CD4-positive, alpha-beta T cell treated with Interferon gamma for 1 hour (primary cell): Measurements from ENCODE around the gene ZNF646.

Experiments
- DNase-seq: peaks from one replicate; pipeline ENCODE4 v3.0.0-alpha.2; 2020

The ZNF646 gene

DNA sequence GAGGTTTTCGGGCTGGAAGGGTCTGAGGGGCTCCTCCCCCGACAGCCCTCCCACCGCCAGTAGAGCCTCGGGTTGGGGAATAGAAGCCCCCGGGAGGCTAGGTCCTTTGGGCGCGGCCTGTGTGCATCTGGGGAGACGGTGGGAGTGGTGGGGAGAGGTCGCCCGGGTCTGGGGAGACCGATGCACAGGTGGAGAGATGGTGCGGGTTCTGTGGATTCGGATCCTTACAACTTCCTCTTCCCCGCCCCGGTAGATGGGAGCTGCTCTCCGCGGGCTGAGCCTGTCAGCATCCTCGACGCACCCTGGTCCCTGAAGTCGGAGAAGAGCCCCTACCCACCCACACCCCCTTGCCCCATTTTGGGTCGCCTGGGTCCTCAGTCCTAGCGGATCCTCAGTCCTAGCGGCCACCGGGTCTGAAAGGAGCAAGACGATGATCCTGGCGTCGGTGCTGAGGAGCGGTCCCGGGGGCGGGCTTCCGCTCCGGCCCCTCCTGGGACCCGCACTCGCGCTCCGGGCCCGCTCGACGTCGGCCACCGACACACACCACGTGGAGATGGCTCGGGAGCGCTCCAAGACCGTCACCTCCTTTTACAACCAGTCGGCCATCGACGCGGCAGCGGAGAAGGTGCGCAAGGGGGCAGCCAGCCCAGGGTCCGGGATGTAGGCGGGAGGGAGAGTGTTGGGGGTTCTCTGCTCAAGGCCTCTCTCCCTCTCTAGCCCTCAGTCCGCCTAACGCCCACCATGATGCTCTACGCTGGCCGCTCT is 34.8 kb downstream of the ZNF646 start:
- no peak for DNase-seq

DNA sequence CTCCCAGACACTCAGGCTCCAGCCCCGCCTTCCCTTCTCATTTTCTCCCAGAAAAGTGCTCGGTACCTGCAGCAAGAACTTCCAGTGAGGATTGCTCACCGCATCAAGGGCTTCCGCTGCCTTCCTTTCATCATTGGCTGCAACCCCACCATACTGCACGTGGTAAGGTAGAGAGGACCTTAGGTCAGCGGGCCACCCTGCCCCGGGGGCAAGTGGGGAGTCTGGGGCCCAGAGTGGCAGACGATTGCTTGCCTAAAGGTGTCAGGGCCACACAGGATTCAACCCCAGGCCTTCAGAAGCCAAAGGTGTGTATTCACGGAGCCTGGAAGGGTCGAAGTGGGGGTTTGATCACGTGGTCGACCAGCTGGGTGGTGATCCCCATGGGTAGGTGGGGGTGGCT is 35.4 kb downstream of the ZNF646 start:
- no peak for DNase-seq

DNA sequence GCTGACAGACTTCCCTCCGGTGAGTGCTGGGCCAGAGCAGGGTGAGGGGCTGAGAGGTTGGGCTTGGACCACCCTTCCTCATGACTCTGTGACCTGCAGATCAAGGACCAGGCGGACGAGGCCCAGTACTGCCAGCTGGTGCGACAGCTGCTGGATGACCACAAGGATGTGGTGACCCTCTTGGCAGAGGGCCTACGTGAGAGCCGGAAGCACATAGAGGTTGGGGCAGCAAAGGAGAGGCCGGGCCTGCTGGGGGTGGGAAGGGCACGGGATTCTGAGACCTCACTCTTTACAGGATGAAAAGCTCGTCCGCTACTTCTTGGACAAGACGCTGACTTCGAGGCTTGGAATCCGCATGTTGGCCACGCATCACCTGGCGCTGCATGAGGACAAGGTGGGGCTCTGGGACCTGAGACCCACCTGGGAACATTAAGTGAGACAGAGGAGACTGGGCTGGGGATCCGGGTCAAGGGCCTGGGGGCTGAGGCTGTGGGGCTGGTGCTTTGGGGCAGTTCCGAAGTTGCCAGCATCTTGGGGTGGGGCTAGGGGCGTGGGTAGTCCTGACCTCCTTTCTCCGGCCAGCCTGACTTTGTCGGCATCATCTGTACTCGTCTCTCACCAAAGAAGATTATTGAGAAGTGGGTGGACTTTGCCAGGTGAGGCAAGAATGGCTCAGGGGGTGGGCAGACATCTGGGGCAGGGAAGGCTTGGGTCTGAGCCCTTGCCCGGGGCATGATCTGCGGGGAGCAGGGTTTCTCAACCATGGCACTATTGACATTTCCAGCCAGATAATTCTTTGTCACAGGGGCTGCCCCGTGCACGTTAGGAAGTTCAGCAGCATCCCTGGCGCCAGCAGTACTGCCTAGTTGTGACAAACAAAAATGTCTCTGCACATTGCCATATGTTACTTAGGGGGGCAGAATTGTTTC is 36.1 kb downstream of the ZNF646 start:
- no peak for DNase-seq

DNA sequence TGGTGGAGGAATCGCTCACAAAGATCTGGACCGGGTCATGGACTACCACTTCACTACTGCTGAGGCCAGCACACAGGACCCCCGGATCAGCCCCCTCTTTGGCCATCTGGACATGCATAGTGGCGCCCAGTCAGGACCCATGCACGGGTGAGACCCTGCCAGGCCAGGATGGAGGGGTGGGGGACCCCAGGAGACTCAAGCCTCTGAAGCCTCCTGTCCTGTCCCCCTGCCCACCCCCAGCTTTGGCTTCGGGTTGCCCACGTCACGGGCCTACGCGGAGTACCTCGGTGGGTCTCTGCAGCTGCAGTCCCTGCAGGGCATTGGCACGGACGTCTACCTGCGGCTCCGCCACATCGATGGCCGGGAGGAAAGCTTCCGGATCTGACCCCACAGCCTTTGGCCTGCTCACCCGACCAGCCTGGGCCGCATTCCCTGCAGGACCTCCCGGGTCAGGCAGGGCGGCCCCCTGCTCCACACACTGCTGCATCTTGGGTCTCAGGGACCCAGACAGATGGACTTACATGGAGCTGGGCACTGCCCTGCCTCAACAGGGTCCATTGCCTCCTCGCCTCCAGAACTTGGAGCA is 37.8 kb downstream of the ZNF646 start:
- DNase-seq: no peak

DNA sequence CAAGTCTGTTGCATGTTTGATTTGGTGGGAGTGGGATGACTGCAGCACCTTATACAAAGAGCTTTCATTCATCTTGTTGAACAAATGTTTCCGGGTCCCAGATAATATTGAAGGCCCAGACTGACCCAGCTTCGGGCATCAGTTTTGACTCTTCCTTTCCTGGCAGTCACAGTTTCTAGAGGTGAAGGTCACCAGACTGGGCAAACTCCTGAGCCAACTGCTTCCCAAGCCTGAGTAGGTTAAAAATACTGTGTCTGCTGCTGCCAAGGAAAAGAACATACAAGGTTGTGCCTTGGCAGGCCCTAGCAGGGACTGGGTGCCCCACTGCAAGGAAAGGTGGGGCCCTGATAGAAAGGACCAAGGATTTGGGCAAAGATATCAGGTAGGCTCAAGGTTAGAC is 38.5 kb downstream of the ZNF646 start:
- no peak for DNase-seq

DNA sequence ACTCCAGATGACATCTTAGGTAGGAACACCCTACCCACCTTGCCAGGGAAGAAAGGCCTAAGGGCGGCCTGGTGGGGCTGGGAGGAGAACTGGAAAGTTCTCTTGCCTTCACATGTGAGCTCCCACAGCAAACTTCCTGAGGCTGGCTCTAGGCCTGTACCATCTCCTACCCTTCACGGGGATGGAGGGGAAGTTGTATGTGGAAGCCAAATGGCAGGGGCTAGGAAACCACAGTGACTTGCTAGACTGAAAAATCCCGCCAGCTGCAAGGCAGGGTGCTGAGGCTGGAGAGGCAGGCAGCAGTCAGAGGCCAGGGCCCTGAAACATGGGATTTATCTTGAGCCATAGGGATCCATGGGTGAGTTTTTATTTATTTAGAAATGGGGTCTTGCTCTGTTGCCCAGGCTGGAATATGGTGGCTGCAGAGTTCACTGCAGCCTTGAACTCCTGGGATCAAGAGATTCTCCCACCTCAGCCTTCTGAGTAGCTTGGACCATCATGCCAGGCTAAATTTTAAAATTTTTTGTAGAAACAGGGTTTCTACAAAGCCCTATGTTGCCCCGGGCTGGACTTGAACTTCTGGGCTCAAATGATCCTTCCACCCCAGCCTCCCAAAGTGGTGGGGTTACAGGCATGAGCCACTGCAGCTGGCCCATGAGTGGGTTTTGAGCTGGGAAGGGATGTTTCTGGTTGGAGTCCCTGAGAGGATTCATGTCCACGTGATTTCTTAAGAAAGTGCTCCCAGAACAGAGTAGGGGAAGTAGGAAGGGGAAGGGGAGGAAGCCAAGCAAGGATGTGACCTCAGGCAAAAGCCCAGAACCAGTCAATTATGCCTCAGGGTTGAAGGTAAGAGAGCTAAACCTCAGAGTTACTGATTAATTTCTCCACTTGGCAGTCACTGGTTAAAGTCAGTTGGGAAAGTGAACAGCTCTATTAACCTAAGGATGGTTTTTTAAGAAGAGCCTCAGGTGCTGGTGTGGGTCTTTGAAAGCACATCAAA is 39.2 kb downstream of the ZNF646 start:
- DNase-seq: peak; percentile 49

DNA sequence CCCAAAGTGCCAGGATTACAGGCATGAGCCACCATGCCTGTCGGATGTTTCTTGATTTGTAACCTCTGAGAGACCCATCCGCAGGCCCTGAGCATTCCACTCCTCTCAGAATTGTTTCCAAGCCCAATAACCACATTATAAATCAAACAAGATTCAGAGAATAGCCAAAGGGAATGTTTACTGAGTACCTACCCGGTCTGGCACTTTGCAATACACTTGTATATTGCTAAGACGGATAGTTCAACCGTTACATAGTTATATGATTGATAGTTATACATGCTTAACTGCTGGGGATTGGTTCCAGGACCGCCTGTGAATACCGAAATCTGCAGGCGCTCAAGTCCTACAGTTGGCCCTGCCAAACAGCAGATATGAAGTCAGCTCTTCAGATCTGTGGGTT is 40.2 kb downstream of the ZNF646 start:
- no peak for DNase-seq

DNA sequence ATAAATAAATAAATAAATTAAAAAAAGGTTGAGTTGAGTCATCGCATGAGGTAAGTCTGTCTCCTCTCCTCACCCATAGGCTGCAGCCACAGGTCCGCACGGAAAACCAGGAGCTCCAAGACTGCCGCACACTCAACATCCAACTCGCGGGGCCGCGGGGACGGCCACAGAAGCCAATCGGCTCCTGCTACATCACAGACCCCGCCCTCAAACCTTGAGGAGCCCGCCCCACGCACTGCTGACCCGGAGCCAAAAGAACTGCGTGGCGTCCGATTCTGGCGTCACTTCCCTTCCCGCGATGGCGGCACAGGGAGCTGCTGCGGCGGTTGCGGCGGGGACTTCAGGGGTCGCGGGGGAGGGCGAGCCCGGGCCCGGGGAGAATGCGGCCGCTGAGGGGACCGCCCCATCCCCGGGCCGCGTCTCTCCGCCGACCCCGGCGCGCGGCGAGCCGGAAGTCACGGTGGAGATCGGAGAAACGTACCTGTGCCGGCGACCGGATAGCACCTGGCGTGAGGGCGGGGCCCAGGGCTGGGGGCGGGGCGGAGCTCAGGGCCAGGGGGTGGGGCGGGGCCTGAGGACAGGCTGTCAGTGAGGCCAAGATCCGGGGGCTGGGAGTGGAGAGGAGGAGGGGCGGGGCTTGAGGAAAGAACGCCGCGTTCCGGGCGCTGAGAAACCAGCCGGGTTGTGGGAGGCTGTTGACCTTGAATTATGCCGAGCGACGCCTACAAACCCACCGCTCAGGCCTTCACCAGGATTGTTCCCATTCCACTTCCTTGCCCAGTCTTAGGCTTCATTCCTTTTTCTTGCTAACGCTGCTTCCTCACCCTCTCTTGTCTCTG is 43.4 kb downstream of the ZNF646 start, which contains the start of gene KAT8:
KAT8 (plus strand) TSS at position 281 of the 839 bp plus-strand sequence; CDS start at position 299, 18 bp downstream.
- peak; percentile 98 for DNase-seq

DNA sequence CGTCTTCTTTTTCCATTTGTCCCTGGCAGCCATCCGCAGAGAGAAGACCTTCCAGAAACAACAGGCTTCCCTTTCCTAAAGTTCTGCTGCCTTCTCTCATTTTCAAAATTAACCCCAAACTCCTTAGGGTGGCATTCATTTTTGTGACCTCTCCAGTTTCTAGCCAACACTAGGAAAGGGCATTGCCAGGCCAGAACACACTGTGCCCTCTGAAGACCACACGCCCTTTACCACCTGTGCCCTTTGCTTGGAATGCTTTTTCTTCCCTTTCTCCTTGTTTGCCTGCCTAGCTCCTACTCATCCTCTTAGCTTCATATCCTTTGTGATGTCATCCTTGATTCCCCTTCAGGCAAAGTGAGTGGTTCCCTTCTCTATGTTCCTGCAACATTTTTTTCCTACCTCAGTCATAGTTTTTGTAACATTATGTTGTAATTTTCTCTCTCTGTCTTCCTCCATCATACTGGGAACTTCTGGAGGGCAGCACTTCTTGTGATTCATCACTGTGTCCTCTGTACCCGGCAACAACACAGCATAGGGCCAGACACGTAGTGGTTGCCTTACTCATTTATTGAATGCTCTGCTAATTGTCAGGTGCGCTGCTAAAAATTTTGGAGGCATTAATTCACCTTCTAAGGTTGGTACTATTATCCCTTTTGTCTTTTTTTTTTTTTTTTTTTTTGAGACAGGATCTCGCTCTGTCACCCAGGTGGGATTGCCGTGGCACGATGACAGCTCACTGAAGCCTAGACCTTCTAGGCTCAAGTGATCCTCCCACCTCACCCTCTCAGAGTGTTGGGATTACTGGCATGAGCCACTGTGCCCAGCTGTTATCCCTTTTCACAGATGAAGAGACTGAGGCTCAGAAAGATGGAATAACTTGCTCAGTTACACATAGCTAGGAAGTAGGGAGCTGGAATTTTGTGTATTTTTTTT is 44.3 kb downstream of the ZNF646 start:
- DNase-seq: peak; percentile 41

DNA sequence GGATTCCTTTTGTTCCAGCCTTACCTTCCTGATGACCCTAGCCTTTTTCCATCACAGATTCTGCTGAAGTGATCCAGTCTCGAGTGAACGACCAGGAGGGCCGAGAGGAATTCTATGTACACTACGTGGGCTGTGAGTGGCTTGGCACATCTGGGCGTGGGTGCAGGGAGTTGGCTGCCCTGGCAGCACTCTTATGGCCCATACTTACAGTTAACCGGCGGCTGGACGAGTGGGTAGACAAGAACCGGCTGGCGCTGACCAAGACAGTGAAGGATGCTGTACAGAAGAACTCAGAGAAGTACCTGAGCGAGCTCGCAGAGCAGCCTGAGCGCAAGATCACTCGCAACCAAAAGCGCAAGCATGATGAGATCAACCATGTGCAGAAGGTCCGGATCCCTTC is 45.9 kb downstream of the ZNF646 start:
- DNase-seq: no peak

DNA sequence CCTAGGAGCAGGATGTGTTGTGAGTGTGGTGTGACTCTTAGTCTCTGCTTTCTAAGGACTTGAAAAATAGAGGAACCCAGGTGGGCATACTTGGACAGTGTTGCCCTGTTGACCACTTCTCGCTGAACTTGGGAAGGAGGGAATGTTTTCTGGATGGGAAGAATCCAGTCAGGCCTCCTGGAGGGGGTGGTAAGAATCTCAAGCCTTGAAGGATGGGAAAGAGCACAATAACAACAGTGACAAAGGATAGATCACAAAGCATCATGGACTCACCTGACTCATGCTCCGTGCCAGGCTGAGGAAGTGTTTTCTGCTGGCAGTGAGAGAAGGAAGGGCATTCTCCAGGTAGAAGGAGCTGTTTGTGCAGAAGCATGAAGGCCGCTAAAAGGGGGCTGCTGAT is 51.6 kb downstream of the ZNF646 start:
- no peak for DNase-seq

DNA sequence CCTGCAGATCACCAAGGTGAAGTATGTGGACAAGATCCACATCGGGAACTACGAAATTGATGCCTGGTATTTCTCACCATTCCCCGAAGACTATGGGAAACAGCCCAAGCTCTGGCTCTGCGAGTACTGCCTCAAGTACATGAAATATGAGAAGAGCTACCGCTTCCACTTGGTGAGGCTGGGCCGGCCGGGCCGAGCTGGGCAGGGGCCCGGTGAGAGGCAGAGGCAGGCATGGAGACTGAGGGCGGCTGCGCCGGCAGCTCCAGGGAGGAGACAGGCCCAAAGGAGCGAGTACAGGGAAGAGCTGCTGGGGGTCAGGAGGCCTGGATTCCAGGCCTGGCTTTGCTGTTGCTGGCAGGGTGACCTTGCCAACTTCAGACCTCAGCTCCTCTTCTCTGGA is 53.0 kb downstream of the ZNF646 start:
- DNase-seq: no peak

DNA sequence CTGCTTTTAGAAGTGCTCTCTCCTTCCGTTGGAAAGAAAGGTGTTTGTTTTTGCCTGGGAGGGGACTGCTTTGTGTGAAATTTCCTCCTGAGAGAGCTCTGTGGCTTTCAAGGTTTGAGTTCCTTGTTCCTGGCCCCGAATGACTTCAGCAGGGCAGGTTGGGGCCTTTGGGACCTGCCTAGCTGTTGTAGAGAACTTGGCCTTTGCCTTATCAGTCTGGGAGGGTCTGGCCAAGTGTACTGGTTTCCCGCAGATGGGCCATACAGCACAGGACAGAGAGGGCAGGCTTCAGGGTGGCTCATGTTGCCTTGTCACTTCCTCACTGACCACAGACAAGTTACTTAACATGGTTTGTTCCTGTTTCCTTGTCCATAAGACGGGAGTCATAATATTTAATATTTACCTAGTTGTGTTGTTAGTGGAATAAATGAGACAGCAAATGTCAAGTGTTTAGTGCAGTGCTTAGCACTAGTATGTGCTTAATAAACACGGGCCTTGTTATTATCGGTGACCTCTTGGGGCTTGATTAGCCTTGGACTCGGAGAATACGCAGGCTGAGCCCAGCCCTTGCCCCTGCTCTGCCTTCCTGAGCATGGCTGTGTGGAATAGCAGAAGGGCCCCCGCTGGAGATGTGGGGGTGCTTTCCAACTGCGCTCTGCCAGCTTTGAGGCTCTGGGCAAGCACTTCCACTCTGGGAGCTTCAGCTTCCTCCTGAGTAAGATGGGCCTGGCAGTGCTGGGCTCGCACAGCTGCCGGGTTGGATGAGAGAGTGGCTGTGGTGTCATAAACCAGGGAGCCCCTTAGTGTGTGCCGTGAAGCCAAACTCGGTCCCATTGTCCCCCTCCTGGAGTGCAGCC is 54.7 kb downstream of the ZNF646 start:
- DNase-seq: peak; percentile 80

DNA sequence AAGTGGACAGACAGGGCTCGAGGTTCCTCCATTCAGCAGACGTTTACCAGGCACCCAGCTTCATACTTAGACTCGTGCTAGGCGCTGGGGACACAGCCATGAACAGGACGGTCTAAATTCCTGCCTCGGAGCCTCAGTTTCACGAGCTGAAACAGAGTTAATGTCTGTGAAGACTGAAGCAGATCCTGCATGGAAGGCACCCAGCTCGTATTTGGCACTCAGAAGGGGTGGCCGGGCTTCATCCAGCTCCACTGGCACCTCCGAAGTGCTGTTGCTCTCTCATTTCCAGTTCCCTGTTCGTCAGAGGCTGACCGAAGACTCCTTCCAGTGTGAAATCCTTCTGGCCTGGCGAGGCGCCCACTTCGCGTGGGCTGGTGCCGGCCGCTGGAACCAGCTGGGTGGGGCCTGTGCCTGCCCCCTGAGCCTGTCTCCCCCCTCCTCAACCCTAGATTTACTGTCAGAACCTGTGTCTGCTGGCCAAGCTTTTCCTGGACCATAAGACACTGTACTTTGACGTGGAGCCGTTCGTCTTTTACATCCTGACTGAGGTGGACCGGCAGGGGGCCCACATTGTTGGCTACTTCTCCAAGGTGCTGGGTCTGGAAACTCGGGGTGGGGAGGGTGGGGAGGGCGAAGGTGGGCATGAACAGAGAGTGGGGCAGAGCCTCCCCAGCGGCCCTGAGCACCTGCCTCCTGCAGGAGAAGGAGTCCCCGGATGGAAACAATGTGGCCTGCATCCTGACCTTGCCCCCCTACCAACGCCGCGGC is 55.5 kb downstream of the ZNF646 start:
- DNase-seq: no peak

DNA sequence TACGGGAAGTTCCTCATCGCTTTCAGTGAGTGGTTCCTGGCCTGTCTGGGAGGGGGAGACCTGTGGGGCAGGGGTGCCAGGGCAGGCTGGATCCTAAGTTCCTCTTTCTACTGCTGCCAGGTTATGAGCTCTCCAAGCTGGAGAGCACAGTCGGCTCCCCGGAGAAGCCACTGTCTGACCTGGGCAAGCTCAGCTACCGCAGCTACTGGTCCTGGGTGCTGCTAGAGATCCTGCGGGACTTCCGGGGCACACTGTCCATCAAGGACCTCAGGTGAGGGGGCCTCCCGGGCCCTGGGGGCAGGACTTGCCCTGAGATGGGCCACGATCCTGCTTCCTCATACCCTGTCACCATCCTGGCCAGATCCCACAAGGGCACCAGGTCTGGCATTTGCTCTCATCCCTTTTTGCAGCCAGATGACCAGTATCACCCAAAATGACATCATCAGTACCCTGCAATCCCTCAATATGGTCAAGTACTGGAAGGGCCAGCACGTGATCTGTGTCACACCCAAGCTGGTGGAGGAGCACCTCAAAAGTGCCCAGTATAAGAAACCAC is 56.2 kb downstream of the ZNF646 start:
- DNase-seq: no peak

DNA sequence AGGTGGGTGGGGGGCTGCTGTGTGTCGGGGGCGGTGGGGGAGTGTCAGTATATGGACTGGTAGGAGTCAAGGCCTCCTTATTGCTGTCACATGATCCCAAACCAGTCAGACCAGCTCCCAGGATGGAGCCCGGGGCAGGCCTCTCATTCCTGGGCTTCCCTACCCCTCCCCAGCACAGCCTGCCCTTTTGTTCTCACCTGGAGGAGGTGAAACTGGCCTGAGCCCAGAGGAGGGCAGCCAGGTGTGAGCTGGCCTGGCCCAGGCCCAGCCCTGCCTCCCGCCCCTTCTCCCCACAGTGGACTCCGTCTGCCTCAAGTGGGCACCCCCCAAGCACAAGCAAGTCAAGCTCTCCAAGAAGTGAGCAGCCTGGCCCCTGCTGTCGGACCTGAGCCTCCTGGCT is 56.7 kb downstream of the ZNF646 start:
- DNase-seq: no peak

DNA sequence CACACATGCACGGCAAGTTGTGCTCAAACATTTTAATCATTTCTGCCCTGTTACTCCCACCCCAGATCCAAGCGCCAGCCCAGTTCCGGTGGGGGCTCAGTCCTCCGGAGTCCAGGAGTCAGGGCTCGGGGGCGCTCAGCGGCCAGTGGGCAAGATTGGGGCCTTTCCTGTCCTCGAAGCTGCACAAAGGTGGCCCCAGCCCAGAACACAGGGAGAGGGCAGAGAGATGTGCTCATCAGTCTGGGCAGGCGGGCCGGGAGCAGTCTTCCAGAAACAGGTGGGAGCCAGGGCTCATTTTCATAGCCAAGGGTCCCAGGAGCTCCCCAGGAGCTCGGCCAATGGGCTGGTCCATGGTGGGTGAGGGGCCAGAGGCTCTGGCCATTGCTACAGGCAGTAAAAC is 57.2 kb downstream of the ZNF646 start:
- DNase-seq: no peak

DNA sequence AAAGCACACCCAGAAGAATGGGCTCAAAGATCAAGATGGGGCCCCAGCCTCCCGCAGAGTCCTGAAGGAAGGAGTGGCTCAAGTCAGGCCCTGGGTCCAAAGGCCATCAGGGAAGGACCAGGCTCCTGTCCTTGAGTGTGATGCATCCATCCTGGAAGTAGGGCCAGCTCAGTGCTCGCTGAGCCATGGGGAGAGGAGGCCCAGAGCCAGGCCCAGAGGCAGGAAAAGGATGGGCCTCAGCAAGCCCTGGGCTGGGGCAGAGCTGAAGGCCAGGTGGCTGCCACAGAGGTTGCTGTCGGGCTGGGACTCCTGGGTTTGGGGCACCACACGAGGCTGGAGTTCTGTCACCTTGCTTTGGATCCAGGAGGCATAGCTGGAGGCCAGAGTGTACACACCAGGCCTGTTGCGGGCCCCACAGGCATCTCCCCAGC is 57.6 kb downstream of the ZNF646 start:
- no peak for DNase-seq
